Ovary (tissue), 9 donors: ENCODE results near the gene PRDM16. TPM values are rescaled to one million over a fixed set of nuclear protein-coding genes. Genes with fewer than 3 reads are reported as not detected.

Source experiments
- DNase-seq, 5 donors: peaks; one replicate each; pipeline ENCODE4 v3.0.0-alpha.2; 2019 to 2020
- H3K27ac ChIP-seq, 2 donors: fragments of 200-600 bp; one replicate each; pipeline versions ENCODE4 v1.5.1 to v1.8.0; 2019 to 2022
- H3K27me3 ChIP-seq: fragments of 200-600 bp; one replicate; pipeline ENCODE4 v1.8.0; 2022
- H3K36me3 ChIP-seq: fragments of 200-600 bp; sonication (generic); one replicate; pipeline ENCODE4 v1.5.1; 2019
- H3K4me1 ChIP-seq: one replicate; pipeline ENCODE4 v1.8.1; 2013; ENCODE audit warnings: mild to moderate bottlenecking, moderate library complexity; ENCODE audit not compliant: insufficient read depth
- H3K4me3 ChIP-seq: fragments of 200-600 bp; sonication (generic); one replicate; pipeline ENCODE4 v1.5.1; 2017
- H3K9me3 ChIP-seq, 2 donors: fragments of 200-600 bp in 1 of 2; sonication (generic) in 1 of 2; one replicate each; pipeline versions ENCODE4 v1.5.1 to v1.8.1; 2013 to 2019; ENCODE audit warnings: mild to moderate bottlenecking in 1 of 2, moderate library complexity in 1 of 2
- EP300 ChIP-seq: sonication (generic); formaldehyde crosslinking; IDR thresholded peaks from one replicate; pipeline ENCODE4 v1.6.1; 2017; ENCODE audit warnings: antibody characterized with exemption
- POLR2A ChIP-seq: fragments of 450-650 bp; IDR thresholded peaks from one replicate; pipeline ENCODE4 v1.6.1; 2017; ENCODE audit warnings: antibody characterized with exemption, mild to moderate bottlenecking, moderate library complexity
- WGBS, 3 donors: extraction: QIAGEN DNeasy Blood & Tissue Kit in 1 of 3; methylation state at CpG; one replicate each; pipeline versions ENCODE4 v1.1.5 to v1.1.7; 2013 to 2017; 5-methylcytosine and 5-hydroxymethylcytosine counted together
- intact Hi-C, 4 donors: fragments of 100-400 bp; cut with DNase I; formaldehyde crosslinking; loops; one replicate each; pipeline versions ENCODE4 v1.11.0 to v1.15.1; 2022 to 2023
- polyA plus RNA-seq, 2 donors: library from polyadenylated mRNA; stranded (reverse); fragments of 200-250 nt in 1 of 2; fragments of 350-450 nt in 1 of 2; fragmentation: Illumina TruSeq in 1 of 2; extraction: RNeasy Lipid Tissue Mini Kit (QIAGEN cat#74804) in 1 of 2; gene quantifications; one replicate each; pipeline ENCODE4 v1.2.3, GENCODE V29; 2013 to 2014
- total RNA-seq, 7 donors: library from RNA; depleted of rRNA in 2 of 7; stranded (reverse); fragments of >200 nt in 2 of 7; fragmentation: NEBNext Ultra II Directional in 3 of 7; extraction: Animal tissue kit (Norgen Biotek cat#: 25700) in 3 of 7; gene quantifications; one replicate each; pipeline versions ENCODE4 v1.1.0 to v1.2.4, GENCODE V29; 2016 to 2023
- TF ChIP-seq, protein P1 (sequence below), 3 donors: fragments of 450-650 bp in 2 of 3; fragments of 200-600 bp in 1 of 3; IDR thresholded peaks; one replicate each; pipeline versions ENCODE4 v1.5.1 to v1.8.0; 2016 to 2022; ENCODE audit warnings: antibody characterized with exemption in 3 of 3, mild to moderate bottlenecking in 1 of 3
- donor health status: DM: no; HTN: no; CAD: no; lungs with moderate emphysema.
- donor health status: DM: no; HTN: no; CAD: no.
- donor health status: Bipolar disorder and iron deficiency.
- donor health status: DM: yes; HTN: yes; CAD: no.
- donor health status: DM: no; HTN: no; CAD: no.
- donor health status: DM: yes; HTN: yes; CAD: no.

Gene PRDM16
- total and polyA plus RNA-seq, 9 donors = 1.1 to 17.3 (median 3.9) TPM

GRCh38 chr1:3222042-3222692 is 153.2 kb downstream of the PRDM16 start:
- no peaks in the 10 kb centered on the region for H3K36me3 ChIP-seq
- WGBS, 3 donors = 39 to 58% (median 45%) methylated on average over 16 of the region's 16 CpGs
- TF ChIP-seq, protein P1, sequence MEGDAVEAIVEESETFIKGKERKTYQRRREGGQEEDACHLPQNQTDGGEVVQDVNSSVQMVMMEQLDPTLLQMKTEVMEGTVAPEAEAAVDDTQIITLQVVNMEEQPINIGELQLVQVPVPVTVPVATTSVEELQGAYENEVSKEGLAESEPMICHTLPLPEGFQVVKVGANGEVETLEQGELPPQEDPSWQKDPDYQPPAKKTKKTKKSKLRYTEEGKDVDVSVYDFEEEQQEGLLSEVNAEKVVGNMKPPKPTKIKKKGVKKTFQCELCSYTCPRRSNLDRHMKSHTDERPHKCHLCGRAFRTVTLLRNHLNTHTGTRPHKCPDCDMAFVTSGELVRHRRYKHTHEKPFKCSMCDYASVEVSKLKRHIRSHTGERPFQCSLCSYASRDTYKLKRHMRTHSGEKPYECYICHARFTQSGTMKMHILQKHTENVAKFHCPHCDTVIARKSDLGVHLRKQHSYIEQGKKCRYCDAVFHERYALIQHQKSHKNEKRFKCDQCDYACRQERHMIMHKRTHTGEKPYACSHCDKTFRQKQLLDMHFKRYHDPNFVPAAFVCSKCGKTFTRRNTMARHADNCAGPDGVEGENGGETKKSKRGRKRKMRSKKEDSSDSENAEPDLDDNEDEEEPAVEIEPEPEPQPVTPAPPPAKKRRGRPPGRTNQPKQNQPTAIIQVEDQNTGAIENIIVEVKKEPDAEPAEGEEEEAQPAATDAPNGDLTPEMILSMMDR (IDR thresholded peaks at IDR 0.05) = no peak
- TF ChIP-seq POLR2A (no peak), EP300 (no peak)
- H3K9me3 ChIP-seq = no peaks in the 10 kb centered on the region
- H3K4me3 ChIP-seq = no peak overlapping the region
- intact Hi-C loops = loop anchor here in 1 of 4 donors (10.0 kb wide), 1 partner anchor 157 kb away; the partner anchor contains the start of gene PRDM16
- no peaks in the 10 kb centered on the region for H3K27me3 ChIP-seq
- peak overlapping the region in 1 of 2 donors; percentile 48 for H3K27ac ChIP-seq
- DNase-seq = peak in 3 of 5 donors; percentile 27 to 50 (median 45)
- peaks cover 18% of the 10 kb centered on the region for H3K4me1 ChIP-seq

- H3K4me1 ChIP-seq = peaks cover 12% of the 10 kb centered on the region
- no peak for TF ChIP-seq EP300
- TF ChIP-seq, protein P1 (IDR thresholded peaks at IDR 0.05) = no peak
- TF ChIP-seq POLR2A = no peak
- H3K36me3 ChIP-seq = no peaks in the 10 kb centered on the region
- no peak overlapping the region for H3K4me3 ChIP-seq
- intact Hi-C loops = loop anchor here in 1 of 4 donors (10.0 kb wide), 1 partner anchor 161 kb away; the partner anchor contains the start of gene PRDM16
- no peaks in the 10 kb centered on the region for H3K27me3 ChIP-seq
- no peak for DNase-seq
- no peak overlapping the region for H3K27ac ChIP-seq
- H3K9me3 ChIP-seq = no peaks in the 10 kb centered on the region
- WGBS, 3 donors = 78 to 81% (median 78%) methylated on average over 12 of the region's 12 CpGs
Measured at GRCh38 chr1:3225661-3226060, 156.7 kb downstream of the PRDM16 start.

DNA sequence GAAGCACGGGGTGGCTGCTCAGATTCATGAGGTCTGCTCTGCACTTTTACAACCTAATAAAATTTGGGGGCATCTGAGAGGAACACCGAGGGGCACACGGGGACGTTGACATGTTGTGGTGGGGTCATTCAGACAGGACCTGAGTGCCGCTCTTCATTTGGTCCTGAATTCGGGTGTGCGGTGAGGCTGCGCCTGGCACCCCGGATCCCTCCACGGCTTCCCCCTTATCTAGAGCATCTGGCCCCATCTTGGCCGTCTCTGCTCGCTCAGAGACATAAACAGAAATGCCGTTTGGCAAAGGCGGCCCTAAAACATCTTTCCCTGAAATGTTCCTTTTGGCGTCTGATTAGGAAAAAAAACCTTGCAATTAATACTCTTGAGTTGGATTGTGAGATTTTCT is 157.2 kb downstream of the PRDM16 start:
- Histone ChIP-seq H3K4me1 (peaks cover 13% of the 10 kb centered on the region), H3K27me3 (no peaks in the 10 kb centered on the region)

GRCh38 chr1:3226701-3227350 is 157.8 kb downstream of the PRDM16 start:
- no peak overlapping the region for H3K4me3 ChIP-seq
- H3K9me3 ChIP-seq = no peaks in the 10 kb centered on the region
- TF ChIP-seq POLR2A (no peak), EP300 (no peak)
- TF ChIP-seq, protein P1 (IDR thresholded peaks at IDR 0.05) = no peak
- no peak overlapping the region for H3K27ac ChIP-seq
- H3K36me3 ChIP-seq = no peaks in the 10 kb centered on the region
- WGBS, 3 donors = 58 to 75% (median 71%) methylated on average over 27 of the region's 27 CpGs
- intact Hi-C loops = loop anchor here in 1 of 4 donors (10.0 kb wide), 1 partner anchor 162 kb away; the partner anchor contains the start of gene PRDM16
- no peak for DNase-seq
- peaks cover 13% of the 10 kb centered on the region for H3K4me1 ChIP-seq
- no peaks in the 10 kb centered on the region for H3K27me3 ChIP-seq

More for the DNA sequence above, 157.2 kb downstream of the PRDM16 start:
- Histone ChIP-seq H3K9me3 (no peaks in the 10 kb centered on the region), H3K4me3 (no peak overlapping the region), H3K27ac (no peak overlapping the region), H3K36me3 (no peaks in the 10 kb centered on the region)
- TF ChIP-seq, protein P1 (IDR thresholded peaks at IDR 0.05) = no peak
- TF ChIP-seq EP300 (no peak), POLR2A (no peak)
- WGBS, 3 donors = 56 to 69% (median 65%) methylated on average over 15 of the region's 15 CpGs
- intact Hi-C loops = loop anchor here in 1 of 4 donors (10.0 kb wide), 1 partner anchor 161 kb away; the partner anchor contains the start of gene PRDM16
- DNase-seq = no peak
